Measurements from ENCODE around the gene AP1M2.
"Not testable (repeated sequence)": the region's sequence is repeated elsewhere in the genome, so short reads cannot be mapped to it uniquely, and the experiment has no call there.

DNA sequence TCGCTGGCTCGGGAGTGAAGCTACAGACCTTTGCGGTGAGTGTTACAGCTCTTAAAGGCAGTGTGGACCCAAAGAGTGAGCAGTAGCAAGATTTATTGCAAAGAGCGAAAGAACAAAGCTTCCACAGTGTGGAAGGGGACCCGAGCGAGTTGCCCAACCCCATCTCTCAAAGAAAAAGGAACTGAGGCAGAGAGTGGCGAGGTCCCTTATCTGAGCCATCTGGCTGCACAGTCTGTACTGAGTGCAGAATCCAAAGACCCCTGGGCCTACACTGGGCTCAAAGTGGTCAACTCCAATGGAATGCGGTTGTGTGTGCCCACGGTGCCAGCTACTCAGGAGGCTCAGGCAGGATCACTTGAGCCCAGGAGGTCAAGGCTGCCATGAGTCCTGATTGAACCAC lies 48.1 kb downstream of the AP1M2 start:
- TF ChIP-seq EZH2 (IDR thresholded peaks at IDR 0.05; ENCODE audit: borderline replicate concordance, low read depth, low read length, severe bottlenecking); POLR2A (IDR thresholded peaks at IDR 0.05; ENCODE audit: low read depth, low read length); POLR2AphosphoS5 (IDR thresholded peaks at IDR 0.05; ENCODE audit: insufficient read depth, low read depth, low read length); MYC (IDR thresholded peaks at IDR 0.05; ENCODE audit: low read depth, low read length): not testable (repeated sequence)
- TF ChIP-seq, protein P1, sequence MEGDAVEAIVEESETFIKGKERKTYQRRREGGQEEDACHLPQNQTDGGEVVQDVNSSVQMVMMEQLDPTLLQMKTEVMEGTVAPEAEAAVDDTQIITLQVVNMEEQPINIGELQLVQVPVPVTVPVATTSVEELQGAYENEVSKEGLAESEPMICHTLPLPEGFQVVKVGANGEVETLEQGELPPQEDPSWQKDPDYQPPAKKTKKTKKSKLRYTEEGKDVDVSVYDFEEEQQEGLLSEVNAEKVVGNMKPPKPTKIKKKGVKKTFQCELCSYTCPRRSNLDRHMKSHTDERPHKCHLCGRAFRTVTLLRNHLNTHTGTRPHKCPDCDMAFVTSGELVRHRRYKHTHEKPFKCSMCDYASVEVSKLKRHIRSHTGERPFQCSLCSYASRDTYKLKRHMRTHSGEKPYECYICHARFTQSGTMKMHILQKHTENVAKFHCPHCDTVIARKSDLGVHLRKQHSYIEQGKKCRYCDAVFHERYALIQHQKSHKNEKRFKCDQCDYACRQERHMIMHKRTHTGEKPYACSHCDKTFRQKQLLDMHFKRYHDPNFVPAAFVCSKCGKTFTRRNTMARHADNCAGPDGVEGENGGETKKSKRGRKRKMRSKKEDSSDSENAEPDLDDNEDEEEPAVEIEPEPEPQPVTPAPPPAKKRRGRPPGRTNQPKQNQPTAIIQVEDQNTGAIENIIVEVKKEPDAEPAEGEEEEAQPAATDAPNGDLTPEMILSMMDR (IDR thresholded peaks at IDR 0.05; ENCODE audit: extremely low read depth in 1 of 2, insufficient read depth in 1 of 2, low read depth in 1 of 2, low read length in 2 of 2): not testable (repeated sequence)

Data from endothelial cell of umbilical vein (primary cell).